AML-193 (cell line): ENCODE results near the gene DPP3.

Experiments used
- DNase-seq, 2 experiments: peaks; one replicate each; lab custom pipeline; 2025; lab: John Stamatoyannopoulos, UW

Gene DPP3

DNA sequence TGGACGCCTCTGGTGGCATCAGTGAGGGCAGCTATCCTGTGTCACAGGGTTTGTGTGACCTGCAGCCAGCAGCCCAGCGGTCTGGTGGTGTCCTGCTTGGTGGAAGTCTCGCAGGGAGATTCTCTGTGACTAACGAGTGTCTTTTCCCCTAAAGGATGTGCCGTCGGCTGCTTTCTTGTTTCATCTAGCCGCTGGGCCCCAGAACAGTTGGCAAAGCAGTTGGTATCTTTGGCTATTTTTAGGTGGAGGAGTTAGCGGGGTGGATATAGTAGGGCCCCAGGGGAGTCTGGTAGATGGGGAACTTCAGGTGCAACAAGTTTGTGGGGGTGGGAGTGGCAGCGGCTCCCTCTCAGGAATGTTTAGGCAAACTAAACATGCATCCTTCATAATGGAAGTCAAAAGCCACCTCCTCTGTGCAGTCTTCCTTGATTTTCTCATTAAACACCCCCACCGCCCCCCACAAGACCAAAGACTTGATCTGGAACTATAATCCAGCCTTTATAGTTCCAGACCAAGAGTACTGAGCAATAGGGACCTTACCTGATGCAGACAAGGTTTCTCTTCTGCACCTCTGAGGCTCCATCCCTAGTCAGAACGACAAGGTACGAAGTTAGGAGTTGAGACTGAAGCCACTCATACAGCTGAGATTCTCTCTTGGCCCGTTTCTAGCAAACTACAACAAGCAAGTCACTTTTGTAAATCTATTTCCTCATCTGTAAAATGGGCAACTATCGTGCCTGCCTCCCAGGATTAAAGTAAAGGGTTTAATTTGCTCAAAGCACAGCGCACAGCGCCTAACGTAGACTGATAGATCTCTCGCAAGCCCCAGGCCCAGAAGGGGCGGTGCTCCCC lies 14.6 kb upstream of the DPP3 start:
- no peak for DNase-seq

GRCh38 chr11:66466225-66467033 lies 13.8 kb upstream of the DPP3 start, which contains the start of gene PELI3:
Gene PELI3 (plus strand): TSS chr11:66466905. CDS start chr11:66468129, 1,224 bp downstream.
- DNase-seq: peak; percentile 71 to 77

GRCh38 chr11:66467034-66467659 lies 13.1 kb upstream of the DPP3 start:
- no peak for DNase-seq

DNA sequence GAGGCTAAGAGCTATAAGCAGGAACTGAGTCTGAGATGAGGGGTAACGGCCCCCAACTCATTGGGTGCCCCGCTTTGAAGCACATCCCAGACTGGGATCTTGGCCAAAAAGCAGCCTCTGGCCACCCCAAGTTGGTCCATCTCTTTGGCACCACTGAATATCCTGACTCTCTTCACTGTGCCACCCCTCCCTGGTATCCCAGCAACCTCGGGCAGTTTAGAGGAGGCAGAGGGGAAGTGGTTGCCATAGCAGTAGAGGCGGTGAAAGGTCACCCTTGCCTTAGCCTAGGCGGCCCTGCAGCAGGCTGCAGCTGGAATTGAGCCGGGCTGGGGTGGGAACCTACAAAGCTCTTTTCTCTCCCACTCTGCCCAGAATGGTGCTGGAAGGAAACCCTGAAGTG lies 12.5 kb upstream of the DPP3 start:
- peak; percentile 73 to 77 for DNase-seq

DNA sequence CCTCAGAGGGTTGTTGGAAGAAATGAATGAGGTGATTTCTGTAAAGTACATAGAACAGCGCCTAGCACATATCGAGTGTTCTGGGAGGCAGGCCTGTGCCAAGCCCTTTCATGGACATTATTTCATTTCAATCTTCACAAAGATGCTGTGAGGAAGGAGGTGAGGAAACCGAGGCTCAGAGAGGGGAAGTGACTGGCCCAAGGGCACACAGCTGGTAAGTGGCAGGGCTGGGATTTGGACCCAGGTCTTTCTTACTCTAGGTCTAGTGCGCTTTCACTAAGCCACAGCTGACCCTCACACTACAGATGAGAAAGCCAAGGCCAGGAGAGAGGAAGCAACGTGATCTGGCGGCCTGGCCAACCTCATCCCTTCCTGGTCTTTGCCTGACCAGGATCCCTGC lies 11.5 kb upstream of the DPP3 start:
- DNase-seq: no peak

DNA sequence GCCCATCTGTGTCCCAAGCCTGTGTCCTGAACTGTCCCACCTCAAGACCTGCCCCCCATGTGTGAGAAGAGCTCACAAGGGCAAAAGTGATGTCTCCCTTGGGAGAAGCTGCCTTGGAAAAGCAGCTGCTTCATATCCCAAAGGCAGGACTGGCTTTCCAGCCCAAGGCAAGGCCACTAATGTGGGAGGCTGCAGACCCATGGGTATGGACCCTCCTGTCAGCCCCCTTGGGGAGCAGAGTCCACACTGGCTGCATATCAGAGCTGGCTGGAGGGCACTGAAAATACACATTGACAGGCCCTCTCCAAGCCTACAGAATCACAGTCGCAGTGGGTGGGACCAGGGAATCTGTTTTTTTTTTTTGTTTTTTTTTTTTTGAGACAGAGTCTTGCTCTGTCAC lies 10.8 kb upstream of the DPP3 start:
- no peak for DNase-seq

- DNase-seq: no peak
Measured at GRCh38 chr11:66470015-66470414, 10.2 kb upstream of the DPP3 start.

DNA sequence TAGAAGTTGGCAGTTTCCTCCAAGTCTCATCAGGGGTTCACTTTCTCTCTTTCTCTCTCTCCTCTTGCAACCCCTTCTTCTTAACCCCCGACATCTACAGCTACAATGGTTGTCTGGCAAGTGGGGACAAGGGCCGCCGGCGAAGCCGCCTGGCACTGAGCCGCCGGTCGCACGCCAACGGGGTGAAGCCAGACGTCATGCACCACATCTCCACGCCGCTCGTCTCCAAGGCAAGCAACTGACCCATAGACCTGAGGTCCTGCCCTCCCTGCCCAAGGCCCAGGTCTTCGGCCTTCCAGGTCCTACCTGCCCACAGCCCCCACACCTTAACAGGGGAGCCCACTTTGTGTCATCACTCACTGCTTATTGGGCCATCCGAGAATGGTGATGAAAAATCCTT lies 9.1 kb upstream of the DPP3 start:
- DNase-seq: no peak

- no peak for DNase-seq
Measured at GRCh38 chr11:66472054-66472453, 8.2 kb upstream of the DPP3 start.

GRCh38 chr11:66473167-66473566 lies 7.1 kb upstream of the DPP3 start:
- no peak for DNase-seq

GRCh38 chr11:66473608-66474515 lies 6.4 kb upstream of the DPP3 start:
- DNase-seq: no peak

- no peak for DNase-seq
Measured at GRCh38 chr11:66475349-66476172, 4.7 kb upstream of the DPP3 start.

DNA sequence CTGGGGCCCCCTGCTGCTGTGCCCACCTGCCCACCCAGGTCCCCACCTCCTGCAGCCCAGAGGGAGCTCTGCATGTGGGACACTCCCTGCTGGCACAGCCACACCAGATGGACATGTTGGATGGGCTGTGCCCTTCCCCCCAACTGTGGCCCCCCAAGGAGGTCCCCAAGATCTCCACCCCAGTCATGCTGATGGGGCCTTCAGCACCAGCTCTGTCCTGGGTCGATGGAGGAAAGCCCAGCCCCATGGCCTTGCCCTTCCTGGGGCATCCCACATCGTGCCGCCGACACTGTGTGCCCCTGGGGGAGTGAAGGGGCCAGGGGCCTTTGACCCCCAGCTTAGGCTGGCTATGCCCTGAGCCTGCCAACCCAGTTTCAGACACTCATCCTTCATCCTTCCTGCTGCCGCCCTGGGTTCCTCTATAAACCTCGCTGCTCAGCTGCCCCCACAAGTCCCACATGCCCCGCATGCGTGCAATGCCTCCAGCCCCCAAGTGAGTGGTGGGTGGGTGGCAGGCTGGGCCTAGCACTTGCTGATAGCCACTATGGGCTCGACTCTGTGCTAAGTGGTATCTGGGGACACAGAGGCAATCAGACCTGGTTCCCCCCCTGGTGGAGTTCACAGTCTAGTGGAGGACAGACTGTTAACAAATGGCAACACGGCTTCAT lies 3.9 kb upstream of the DPP3 start:
- DNase-seq: no peak

GRCh38 chr11:66476841-66477251 lies 3.4 kb upstream of the DPP3 start:
- DNase-seq: no peak

DNA sequence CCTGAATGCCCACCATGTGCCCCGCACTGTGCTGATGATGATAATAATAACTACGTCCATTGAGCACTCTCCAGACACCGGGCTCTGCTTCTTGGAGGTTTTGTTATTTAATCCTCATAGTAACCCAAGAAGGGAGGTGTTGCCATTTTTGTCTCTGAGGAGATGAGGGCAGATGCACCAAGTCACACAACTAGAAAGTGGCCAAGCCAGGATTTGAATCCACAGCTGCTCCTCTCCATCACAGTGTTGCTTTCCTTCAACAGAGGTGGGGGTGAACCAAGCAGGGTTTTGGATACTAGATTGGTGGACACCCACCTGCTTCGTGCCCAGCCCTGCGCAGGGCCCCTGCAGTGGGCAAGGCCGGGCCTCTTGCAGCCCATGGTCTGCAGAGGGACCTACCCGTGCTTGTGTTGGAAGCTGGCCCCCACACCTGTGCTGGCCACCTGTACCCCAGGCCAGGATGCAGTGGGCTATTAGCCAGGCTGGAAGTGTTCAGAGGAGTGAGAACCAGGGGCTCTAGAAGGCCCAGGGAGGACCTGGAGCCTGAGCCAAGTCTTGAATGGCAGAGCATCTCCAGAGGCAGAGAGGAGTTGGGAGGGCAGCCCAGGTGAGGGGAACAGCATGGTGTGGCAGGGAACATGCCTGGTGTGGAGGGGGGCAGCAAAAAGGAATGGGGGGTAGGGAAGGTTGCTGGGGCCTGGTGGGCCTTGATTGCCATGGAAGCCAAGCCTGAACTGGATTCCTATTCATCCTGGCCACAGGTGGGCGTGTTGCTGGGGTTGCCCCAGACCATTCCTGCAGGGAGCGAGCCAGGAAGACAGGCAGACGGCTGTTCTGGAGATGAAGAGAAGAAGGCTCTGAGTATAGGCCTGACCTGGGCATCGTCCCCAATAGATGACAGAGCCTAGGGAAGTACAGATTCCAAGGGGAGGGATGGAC lies 2.7 kb upstream of the DPP3 start:
- DNase-seq: no peak

DNA sequence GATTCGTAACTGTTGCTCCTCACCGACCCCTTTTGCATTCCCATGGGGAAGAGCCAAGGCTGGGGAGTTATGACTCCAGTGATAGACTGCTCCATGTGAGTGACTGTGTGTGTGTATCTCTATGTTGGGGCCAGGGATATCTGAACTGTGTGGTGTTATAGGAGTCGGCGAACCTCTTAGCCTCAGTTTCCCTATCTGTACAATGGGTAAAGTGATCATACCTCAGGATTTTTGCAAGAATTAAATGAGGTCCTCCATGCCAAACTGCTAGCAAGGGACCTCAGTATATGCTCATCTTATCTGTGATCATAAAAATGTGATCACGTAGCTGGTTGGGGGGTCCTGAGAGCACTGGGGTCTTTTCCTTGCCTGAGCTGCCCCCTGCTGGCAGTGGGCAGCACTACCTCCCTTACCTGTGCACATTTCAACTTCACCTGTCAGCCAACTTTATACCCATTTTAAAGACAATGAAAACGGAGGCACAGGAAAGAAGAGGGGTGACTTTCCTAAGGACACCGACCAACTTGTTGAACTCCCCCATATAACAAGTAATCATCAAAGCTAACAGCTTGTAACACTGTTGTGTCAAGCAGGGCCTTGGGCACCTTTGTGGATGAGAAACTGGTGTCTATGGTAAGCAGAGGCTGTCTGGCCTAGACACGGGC lies 1.4 kb upstream of the DPP3 start:
- DNase-seq: no peak

DNA sequence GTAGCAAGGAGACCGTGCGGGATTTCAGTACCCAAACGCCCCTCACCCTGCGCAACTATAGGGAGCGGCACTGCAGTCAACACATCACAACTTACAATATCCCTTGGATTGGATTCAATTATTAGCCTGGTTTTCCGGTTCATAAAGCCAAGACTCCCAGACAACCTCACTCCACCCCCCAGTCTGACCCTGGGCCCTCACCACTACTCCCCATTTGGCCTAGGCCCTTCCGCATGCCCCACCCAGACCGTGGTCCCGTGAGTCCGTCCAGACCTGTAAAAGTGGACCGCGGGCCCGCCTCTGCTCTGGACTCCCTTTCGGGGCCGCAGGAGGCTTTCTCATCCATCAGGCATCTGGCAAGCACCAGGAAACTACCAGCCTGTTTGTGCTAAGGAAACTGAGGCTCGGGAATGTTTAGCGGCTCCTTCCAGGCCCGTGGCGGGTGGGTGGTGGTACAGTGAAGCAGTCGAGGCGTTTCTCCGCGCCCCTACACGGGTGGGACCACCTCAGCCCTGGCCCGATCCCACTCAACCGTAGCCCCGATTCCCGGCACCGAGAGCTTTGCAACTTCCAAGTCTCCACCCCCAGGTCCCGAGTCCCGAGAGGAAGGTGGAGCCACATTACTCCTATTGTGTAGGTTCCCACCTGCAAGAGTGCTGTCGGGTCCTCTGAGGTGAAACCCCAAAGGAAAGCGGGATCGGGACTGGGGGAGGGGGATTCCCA lies 679 bp upstream of the DPP3 start:
- DNase-seq: peak in 1 of 2 experiments; percentile 27
